Left renal cortex interstitium (tissue), 4 donors: ENCODE measurements around the gene CDK4. TPM values are rescaled to one million over a fixed set of nuclear protein-coding genes. Genes with fewer than 3 reads are reported as not detected.
"Not testable (repeated sequence)": the region's sequence is repeated elsewhere in the genome, so short reads cannot be mapped to it uniquely, and the experiment has no call there.

Experiments used
- DNase-seq, 4 donors: peaks; one replicate each; pipeline ENCODE4 v3.0.0-alpha.2; 2013; ENCODE audit warnings: low read depth in 4 of 4, low spot score in 2 of 4, missing footprints in 1 of 4
- polyA plus RNA-seq, 4 donors: library from polyadenylated mRNA; unstranded; fragments of 120-200 nt; gene quantifications; one replicate each; pipeline ENCODE4 v1.2.1, GENCODE V29; 2013; ENCODE audit not compliant: insufficient read length in 4 of 4

The CDK4 gene
- polyA plus RNA-seq, 4 donors: 205 to 270 (median 239) TPM

DNA sequence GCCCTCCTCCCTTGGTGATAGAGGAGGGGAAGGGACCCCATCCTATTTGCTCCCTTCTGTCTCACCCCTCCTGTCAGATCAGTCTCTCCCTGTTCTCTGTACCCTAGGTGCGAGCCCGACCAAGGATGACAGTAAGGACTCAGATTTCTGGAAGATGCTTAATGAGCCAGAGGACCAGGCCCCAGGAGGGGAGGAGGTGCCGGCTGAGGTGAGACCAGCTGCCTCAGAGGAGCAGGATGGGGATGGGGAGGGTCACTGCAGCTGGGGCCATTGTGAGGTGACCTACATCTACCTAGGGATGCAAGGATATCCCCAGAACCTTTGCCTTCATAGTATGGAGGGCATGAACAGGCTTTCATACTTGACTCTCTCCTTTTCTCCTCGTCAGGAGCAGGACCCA lies 35.8 kb downstream of the CDK4 start:
- no peak for DNase-seq

- DNase-seq: no peak
Measured at GRCh38 chr12:57715786-57716185, 36.3 kb downstream of the CDK4 start.

GRCh38 chr12:57715036-57715748 lies 36.9 kb downstream of the CDK4 start:
- not testable (repeated sequence) for DNase-seq

DNA sequence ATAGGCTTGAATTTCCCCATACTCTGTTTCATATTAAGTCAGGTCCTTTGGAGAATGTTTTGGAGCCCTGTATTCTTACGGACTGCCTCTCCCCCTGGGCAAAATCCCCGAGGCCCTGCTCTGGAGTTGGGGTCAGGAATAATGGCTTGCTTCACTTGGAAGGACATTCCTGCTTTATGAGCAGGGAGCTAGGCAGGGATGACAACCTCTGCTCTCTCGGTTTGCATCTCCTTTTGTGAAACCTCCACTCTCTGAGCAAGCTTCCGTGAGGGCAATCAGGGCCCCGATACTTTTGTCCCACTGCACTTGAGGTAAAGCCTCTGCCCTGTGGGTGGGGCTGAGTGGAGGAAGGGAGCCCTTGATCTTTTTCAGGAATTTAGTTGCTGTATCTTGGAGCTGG lies 38.9 kb downstream of the CDK4 start:
- no peak for DNase-seq

GRCh38 chr12:57712701-57713100 lies 39.4 kb downstream of the CDK4 start:
- no peak for DNase-seq

DNA sequence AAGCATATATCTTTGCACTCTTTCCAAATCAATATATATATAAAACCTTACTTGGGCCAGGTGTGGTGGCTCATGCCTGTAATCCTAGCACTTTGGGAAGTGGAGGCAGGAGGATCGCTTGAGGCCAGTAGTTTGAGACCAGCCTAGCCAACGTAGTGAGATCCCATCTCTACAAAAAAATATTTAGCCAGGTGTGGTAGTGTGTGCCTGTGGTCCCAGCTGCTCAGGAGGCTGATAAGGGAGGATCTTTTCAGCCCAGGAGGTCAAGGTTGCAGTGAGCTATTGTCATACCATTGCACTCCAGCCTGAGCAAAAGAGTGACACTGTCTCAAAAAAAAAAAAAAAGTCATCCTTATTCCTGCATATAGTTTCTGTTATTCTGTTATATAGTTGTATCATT lies 43.8 kb downstream of the CDK4 start:
- DNase-seq: no peak

- no peak for DNase-seq
Measured at GRCh38 chr12:57707250-57707649, 44.9 kb downstream of the CDK4 start.

- DNase-seq: no peak
Measured at GRCh38 chr12:57700317-57700716, 51.8 kb downstream of the CDK4 start.

DNA sequence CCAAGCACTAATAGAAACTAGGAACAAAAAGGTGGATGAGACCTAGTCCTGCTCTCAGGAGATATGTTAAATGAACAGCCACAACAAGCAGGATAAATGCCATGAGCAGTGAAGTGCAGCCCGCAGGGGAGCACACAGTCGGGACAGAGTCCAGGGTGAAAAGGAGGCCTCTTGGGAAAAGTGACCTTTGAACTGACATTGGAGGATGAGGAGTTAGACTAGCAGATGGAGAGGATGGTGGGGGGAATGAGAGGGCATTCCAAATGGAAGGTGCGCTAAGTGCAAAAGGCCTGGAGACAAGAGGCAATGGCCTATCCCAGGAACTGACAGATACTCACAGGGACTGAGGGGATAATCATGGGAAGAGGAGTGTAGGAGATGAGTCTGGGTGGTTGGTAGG lies 53.7 kb downstream of the CDK4 start:
- no peak for DNase-seq

Other genes with a start within 250 kb of the CDK4 start
- 10 to 100 TPM; 30.1 to 35.2 (median 32.7) TPM for gene DDIT3, start 231.8 kb downstream of the CDK4 start, polyA plus RNA-seq
- gene MBD6, start 229.5 kb downstream of the CDK4 start, polyA plus RNA-seq: 10 to 100 TPM; 38.4 to 98.6 (median 75.0) TPM
- 100 to 1,000 TPM; 160 to 179 (median 169) TPM for gene DCTN2, start 205.1 kb downstream of the CDK4 start, polyA plus RNA-seq
- 1 to 10 TPM in 1 of 4 donors, under 1 TPM in 3; 0.30 to 1.0 (median 0.54) TPM for gene KIF5A, start 202.3 kb downstream of the CDK4 start, polyA plus RNA-seq
- gene PIP4K2C, start 161.1 kb downstream of the CDK4 start, polyA plus RNA-seq: 10 to 100 TPM; 38.0 to 46.0 (median 39.5) TPM
- 10 to 100 TPM; 47.7 to 75.1 (median 61.0) TPM for gene DTX3, start 147.5 kb downstream of the CDK4 start, polyA plus RNA-seq
- gene ARHGEF25, start 140.9 kb downstream of the CDK4 start, polyA plus RNA-seq: 10 to 100 TPM; 29.2 to 38.3 (median 34.6) TPM
- 1 to 10 TPM in 1 of 4 donors, under 1 TPM in 3; 0.58 to 1.4 (median 0.76) TPM for gene B4GALNT1, start 119.1 kb downstream of the CDK4 start, polyA plus RNA-seq
- 100 to 1,000 TPM; 206 to 226 (median 209) TPM for gene OS9, start 58.2 kb downstream of the CDK4 start, polyA plus RNA-seq
- gene AGAP2, start 13.6 kb downstream of the CDK4 start, polyA plus RNA-seq: 1 to 10 TPM; 1.1 to 1.8 (median 1.2) TPM
- 10 to 100 TPM; 83.5 to 98.6 (median 91.7) TPM for gene TSPAN31, start 7.3 kb downstream of the CDK4 start, polyA plus RNA-seq
- gene MARCHF9, start 2.8 kb upstream of the CDK4 start, polyA plus RNA-seq: 10 to 100 TPM; 15.6 to 25.2 (median 19.7) TPM
- 1 to 10 TPM in 3 of 4 donors, under 1 TPM in 1; 0.78 to 1.8 (median 1.3) TPM for gene CYP27B1, start 14.8 kb upstream of the CDK4 start, polyA plus RNA-seq
- gene METTL1, start 19.8 kb upstream of the CDK4 start, polyA plus RNA-seq: 10 to 100 TPM; 28.4 to 32.0 (median 30.4) TPM
- 10 to 100 TPM in 3 of 4 donors, 1 to 10 TPM in 1; 9.1 to 13.5 (median 12.4) TPM for gene EEF1AKMT3, start 20.3 kb upstream of the CDK4 start, polyA plus RNA-seq
- gene TSFM, start 30.5 kb upstream of the CDK4 start, polyA plus RNA-seq: 10 to 100 TPM; 34.6 to 52.1 (median 42.8) TPM
- 10 to 100 TPM in 2 of 4 donors, 1 to 10 TPM in 2; 6.2 to 18.3 (median 10.5) TPM for gene AVIL, start 66.4 kb upstream of the CDK4 start, polyA plus RNA-seq
- 100 to 1,000 TPM; 237 to 283 (median 255) TPM for gene CTDSP2, start 94.4 kb upstream of the CDK4 start, polyA plus RNA-seq
- gene ATP23, start 189.3 kb upstream of the CDK4 start, polyA plus RNA-seq: 10 to 100 TPM in 2 of 4 donors, 1 to 10 TPM in 2; 8.4 to 13.7 (median 10.2) TPM